WTC11 (cell line): ENCODE data around the gene N4BP2L1.

Experiments
- CBFB ChIP-seq: sonication (generic); formaldehyde crosslinking; IDR thresholded peaks from 2 replicates; pipeline ENCODE4 v1.8.1; 2022; ENCODE audit warnings: mild to moderate bottlenecking, low read depth, missing genetic modification reagents
- CREB1 ChIP-seq: sonication (generic); formaldehyde crosslinking; IDR thresholded peaks from 2 replicates; pipeline ENCODE4 v1.8.0; 2023; ENCODE audit warnings: mild to moderate bottlenecking, missing genetic modification reagents
- FOXJ3 ChIP-seq: sonication (generic); formaldehyde crosslinking; IDR thresholded peaks from 2 replicates; pipeline ENCODE4 v1.9.0; 2021; ENCODE audit warnings: missing genetic modification reagents, mild to moderate bottlenecking, borderline replicate concordance
- MYBL2 ChIP-seq: sonication (generic); formaldehyde crosslinking; IDR thresholded peaks from 2 replicates; pipeline ENCODE4 v1.8.1; 2023; ENCODE audit warnings: mild to moderate bottlenecking, moderate library complexity, missing genetic modification reagents
- NFE2L1 ChIP-seq: sonication (generic); formaldehyde crosslinking; IDR thresholded peaks from 2 replicates; pipeline ENCODE4 v1.8.1; 2023; ENCODE audit warnings: missing genetic modification reagents
- NR3C1 ChIP-seq: sonication (generic); formaldehyde crosslinking; conservative IDR thresholded peaks from 2 replicates; pipeline ENCODE4 v1.8.1; 2023; ENCODE audit warnings: low read depth, mild to moderate bottlenecking, missing genetic modification reagents
- SMAD4 ChIP-seq: sonication (generic); formaldehyde crosslinking; IDR thresholded peaks from 2 replicates; pipeline ENCODE4 v1.8.0; 2022; ENCODE audit warnings: mild to moderate bottlenecking, missing genetic modification reagents
- TF ChIP-seq, protein P1 (sequence below): fragments of 200-600 bp; IDR thresholded peaks from 2 replicates; pipeline ENCODE4 v1.8.0; 2022; ENCODE audit warnings: antibody characterized with exemption
- TF ChIP-seq, protein P2 (sequence below): sonication (generic); formaldehyde crosslinking; IDR thresholded peaks from 2 replicates; pipeline ENCODE4 v1.8.0; 2023; ENCODE audit warnings: mild to moderate bottlenecking, missing genetic modification reagents
- TF ChIP-seq, protein P3 (sequence below): sonication (generic); formaldehyde crosslinking; IDR thresholded peaks from 2 replicates; pipeline ENCODE4 v1.8.0; 2023; ENCODE audit warnings: missing genetic modification reagents
- TF ChIP-seq, protein P4 (sequence below): sonication (generic); formaldehyde crosslinking; IDR thresholded peaks from 2 replicates; pipeline ENCODE4 v1.8.0; 2022; ENCODE audit warnings: mild to moderate bottlenecking, missing genetic modification reagents
- TF ChIP-seq, protein P5 (sequence below): sonication (generic); formaldehyde crosslinking; IDR thresholded peaks from 2 replicates; pipeline ENCODE4 v1.8.0; 2022; ENCODE audit warnings: mild to moderate bottlenecking, missing genetic modification reagents
- TF ChIP-seq, protein P6 (sequence below): sonication (generic); formaldehyde crosslinking; IDR thresholded peaks from 2 replicates; pipeline ENCODE4 v1.8.1; 2023; ENCODE audit warnings: mild to moderate bottlenecking, missing genetic modification reagents, moderate library complexity

DNA sequence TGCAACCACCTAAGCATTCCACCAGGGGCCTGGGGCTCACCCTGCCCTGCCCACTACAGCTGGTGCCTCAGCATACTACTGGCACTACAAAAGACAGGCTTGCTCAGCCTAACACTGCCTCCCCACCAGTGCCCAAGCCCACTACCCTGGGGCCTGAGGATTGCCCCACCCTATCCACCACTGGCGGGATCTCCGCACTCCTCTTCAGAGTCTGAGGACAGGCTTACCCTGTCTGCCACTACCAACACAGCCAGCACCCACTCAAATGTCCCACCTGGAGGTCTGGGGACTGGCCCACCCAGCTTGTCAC lies 27.6 kb upstream of the N4BP2L1 start:
- no peak for TF ChIP-seq SMAD4
- TF ChIP-seq FOXJ3 (CRISPR knock-in tag), result no peak
- TF ChIP-seq, protein P1, sequence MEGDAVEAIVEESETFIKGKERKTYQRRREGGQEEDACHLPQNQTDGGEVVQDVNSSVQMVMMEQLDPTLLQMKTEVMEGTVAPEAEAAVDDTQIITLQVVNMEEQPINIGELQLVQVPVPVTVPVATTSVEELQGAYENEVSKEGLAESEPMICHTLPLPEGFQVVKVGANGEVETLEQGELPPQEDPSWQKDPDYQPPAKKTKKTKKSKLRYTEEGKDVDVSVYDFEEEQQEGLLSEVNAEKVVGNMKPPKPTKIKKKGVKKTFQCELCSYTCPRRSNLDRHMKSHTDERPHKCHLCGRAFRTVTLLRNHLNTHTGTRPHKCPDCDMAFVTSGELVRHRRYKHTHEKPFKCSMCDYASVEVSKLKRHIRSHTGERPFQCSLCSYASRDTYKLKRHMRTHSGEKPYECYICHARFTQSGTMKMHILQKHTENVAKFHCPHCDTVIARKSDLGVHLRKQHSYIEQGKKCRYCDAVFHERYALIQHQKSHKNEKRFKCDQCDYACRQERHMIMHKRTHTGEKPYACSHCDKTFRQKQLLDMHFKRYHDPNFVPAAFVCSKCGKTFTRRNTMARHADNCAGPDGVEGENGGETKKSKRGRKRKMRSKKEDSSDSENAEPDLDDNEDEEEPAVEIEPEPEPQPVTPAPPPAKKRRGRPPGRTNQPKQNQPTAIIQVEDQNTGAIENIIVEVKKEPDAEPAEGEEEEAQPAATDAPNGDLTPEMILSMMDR, result no peak
- TF ChIP-seq, protein P2, sequence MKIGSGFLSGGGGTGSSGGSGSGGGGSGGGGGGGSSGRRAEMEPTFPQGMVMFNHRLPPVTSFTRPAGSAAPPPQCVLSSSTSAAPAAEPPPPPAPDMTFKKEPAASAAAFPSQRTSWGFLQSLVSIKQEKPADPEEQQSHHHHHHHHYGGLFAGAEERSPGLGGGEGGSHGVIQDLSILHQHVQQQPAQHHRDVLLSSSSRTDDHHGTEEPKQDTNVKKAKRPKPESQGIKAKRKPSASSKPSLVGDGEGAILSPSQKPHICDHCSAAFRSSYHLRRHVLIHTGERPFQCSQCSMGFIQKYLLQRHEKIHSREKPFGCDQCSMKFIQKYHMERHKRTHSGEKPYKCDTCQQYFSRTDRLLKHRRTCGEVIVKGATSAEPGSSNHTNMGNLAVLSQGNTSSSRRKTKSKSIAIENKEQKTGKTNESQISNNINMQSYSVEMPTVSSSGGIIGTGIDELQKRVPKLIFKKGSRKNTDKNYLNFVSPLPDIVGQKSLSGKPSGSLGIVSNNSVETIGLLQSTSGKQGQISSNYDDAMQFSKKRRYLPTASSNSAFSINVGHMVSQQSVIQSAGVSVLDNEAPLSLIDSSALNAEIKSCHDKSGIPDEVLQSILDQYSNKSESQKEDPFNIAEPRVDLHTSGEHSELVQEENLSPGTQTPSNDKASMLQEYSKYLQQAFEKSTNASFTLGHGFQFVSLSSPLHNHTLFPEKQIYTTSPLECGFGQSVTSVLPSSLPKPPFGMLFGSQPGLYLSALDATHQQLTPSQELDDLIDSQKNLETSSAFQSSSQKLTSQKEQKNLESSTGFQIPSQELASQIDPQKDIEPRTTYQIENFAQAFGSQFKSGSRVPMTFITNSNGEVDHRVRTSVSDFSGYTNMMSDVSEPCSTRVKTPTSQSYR, result no peak
- TF ChIP-seq, protein P3, sequence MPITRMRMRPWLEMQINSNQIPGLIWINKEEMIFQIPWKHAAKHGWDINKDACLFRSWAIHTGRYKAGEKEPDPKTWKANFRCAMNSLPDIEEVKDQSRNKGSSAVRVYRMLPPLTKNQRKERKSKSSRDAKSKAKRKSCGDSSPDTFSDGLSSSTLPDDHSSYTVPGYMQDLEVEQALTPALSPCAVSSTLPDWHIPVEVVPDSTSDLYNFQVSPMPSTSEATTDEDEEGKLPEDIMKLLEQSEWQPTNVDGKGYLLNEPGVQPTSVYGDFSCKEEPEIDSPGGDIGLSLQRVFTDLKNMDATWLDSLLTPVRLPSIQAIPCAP (CRISPR knock-in tag), result no peak
- TF ChIP-seq, protein P4, sequence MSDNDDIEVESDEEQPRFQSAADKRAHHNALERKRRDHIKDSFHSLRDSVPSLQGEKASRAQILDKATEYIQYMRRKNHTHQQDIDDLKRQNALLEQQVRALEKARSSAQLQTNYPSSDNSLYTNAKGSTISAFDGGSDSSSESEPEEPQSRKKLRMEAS (CRISPR knock-in tag), result no peak
- TF ChIP-seq, protein P5, sequence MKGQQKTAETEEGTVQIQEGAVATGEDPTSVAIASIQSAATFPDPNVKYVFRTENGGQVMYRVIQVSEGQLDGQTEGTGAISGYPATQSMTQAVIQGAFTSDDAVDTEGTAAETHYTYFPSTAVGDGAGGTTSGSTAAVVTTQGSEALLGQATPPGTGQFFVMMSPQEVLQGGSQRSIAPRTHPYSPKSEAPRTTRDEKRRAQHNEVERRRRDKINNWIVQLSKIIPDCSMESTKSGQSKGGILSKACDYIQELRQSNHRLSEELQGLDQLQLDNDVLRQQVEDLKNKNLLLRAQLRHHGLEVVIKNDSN (CRISPR knock-in tag), result no peak
- TF ChIP-seq, protein P6, sequence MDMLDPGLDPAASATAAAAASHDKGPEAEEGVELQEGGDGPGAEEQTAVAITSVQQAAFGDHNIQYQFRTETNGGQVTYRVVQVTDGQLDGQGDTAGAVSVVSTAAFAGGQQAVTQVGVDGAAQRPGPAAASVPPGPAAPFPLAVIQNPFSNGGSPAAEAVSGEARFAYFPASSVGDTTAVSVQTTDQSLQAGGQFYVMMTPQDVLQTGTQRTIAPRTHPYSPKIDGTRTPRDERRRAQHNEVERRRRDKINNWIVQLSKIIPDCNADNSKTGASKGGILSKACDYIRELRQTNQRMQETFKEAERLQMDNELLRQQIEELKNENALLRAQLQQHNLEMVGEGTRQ (CRISPR knock-in tag), result no peak
- no peak for TF ChIP-seq NR3C1
- TF ChIP-seq NFE2L1 (CRISPR knock-in tag), result no peak
- no peak for TF ChIP-seq MYBL2 (CRISPR knock-in tag)
- no peak for TF ChIP-seq CREB1 (CRISPR knock-in tag)
- TF ChIP-seq CBFB (CRISPR knock-in tag), result no peak
